Retinal pigment epithelial cell (primary cell): Measurements from ENCODE around the gene PLBD2.
A peak's percentile ranks its signal among the peaks of the same experiment; 100 is the strongest.
"Not testable (repeated sequence)": the region's sequence is repeated elsewhere in the genome, so short reads cannot be mapped to it uniquely, and the experiment has no call there.

Experiments
- DNase-seq: peaks from one replicate; pipeline ENCODE4 v3.0.0-alpha.2; 2010; ENCODE audit warnings: low read depth
- H3K4me3 ChIP-seq: 2 replicates; pipeline ENCODE4 v1.5.1; 2011; ENCODE audit warnings: mild to moderate bottlenecking, low read length, control low read depth, moderate library complexity
- TF ChIP-seq, protein P1 (sequence below): conservative IDR thresholded peaks from 2 replicates; pipeline ENCODE4 v1.5.1; 2011; ENCODE audit warnings: low read depth, low read length, control low read depth, inconsistent platforms

Gene PLBD2

GRCh38 chr12:113347892-113348291 lies 10.5 kb upstream of the PLBD2 start:
- TF ChIP-seq, protein P1, sequence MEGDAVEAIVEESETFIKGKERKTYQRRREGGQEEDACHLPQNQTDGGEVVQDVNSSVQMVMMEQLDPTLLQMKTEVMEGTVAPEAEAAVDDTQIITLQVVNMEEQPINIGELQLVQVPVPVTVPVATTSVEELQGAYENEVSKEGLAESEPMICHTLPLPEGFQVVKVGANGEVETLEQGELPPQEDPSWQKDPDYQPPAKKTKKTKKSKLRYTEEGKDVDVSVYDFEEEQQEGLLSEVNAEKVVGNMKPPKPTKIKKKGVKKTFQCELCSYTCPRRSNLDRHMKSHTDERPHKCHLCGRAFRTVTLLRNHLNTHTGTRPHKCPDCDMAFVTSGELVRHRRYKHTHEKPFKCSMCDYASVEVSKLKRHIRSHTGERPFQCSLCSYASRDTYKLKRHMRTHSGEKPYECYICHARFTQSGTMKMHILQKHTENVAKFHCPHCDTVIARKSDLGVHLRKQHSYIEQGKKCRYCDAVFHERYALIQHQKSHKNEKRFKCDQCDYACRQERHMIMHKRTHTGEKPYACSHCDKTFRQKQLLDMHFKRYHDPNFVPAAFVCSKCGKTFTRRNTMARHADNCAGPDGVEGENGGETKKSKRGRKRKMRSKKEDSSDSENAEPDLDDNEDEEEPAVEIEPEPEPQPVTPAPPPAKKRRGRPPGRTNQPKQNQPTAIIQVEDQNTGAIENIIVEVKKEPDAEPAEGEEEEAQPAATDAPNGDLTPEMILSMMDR: no peak
- H3K4me3 ChIP-seq: no peak overlapping the region
- no peak for DNase-seq

DNA sequence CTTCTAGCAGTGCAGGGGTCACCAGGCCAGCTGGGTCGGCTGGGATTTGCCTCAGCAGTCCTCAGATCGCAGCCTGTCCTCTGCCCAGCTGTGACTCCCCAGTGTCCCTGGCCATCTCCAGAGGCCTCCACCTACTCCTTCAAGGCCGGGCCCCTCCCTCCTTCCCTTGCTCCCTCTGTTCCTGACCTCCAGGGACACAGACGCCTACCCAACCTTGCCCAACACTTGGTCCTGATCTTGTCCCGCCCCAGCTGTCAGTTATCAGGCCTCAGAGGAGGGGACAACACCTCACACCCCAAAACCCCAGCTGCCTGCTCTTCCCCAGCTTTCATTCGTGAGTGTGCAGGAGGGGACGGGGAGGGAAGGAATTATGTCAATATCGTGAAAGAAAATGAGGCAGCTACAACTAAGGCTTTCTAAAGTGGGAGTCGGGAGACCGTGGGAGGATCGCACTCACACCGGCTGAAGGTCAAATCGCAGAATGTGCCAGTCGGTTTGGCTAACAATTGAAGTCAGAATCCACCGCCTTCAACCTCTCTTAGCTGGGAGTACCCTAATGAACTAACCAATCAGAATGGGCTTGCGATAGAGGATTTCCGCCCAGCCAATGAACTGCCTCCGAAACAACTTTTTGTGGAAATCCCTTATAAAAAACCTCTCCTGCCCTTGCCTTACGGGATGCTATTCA lies 9.4 kb upstream of the PLBD2 start:
- no peak overlapping the region for H3K4me3 ChIP-seq
- DNase-seq: no peak
- TF ChIP-seq, protein P1: no peak

- H3K4me3 ChIP-seq: no peak overlapping the region
- TF ChIP-seq, protein P1: no peak
- no peak for DNase-seq
Observed at GRCh38 chr12:113351089-113351488, 7.3 kb upstream of the PLBD2 start.

GRCh38 chr12:113354192-113354591 lies 4.2 kb upstream of the PLBD2 start:
- H3K4me3 ChIP-seq, DNase-seq: not testable (repeated sequence)

- no peak for DNase-seq
- TF ChIP-seq, protein P1: no peak
- peak overlapping the region; percentile 82 for H3K4me3 ChIP-seq
Observed at GRCh38 chr12:113359133-113359938, 949 bp downstream of the PLBD2 start.

GRCh38 chr12:113359939-113360748 lies 1.8 kb downstream of the PLBD2 start:
- no peak for DNase-seq
- no peak overlapping the region for H3K4me3 ChIP-seq
- TF ChIP-seq, protein P1: peak; percentile 39
